ENCODE results near the gene HAX1.
"Not testable (repeated sequence)": the region's sequence is repeated elsewhere in the genome, so short reads cannot be mapped to it uniquely, and the experiment has no call there.

HAX1 gene

DNA sequence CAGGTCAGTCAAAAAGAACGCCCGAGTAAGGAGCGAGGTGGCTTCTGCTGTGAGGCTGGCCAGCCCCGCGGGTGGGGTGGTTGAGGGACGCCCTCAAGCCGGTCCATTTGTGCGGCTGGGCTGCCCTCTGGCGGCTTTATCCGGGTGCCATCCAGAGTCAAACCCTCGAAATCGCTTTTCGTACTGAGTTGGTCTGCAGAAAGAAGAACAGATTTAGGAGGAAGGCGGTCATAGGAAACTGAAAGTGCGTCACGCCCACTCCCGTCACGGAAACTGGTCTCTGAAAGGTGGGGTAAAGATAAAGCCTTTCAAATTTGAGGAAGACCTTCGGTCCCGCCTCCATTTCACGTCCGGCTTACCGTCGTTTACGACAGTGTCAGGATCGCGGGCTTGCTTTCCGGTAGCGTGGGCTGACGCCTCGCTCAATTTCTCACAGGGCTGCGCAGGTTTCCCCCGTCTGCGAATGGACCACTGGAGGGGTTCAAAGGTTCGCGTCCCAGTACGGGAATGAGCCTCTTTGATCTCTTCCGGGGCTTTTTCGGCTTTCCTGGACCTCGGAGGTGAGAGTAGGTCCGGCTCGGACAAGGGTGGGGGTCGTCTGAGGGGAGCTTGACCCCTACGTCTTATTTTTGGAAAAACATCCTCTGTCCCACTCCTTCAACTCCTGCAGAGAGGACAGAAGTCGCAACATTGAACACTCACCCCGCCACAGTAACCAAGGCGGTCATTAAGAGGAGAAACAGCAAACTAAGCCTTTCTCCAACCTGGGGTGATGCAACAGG is at the start of gene HAX1:
Gene HAX1, plus strand, starts transcription at position 413 of the 782 bp plus-strand sequence. Its CDS starts 95 bp downstream, at position 508.
- peak within 1 kb of the TSS; percentile 78 to 90 (median 86) for H3K27ac ChIP-seq
- H3K4me2 ChIP-seq: peak within 1 kb of the TSS; percentile 87 to 96 (median 90)
- peaks cover 54 to 75% (median 67%) of the 10 kb centered on the region in 11 experiments for H3K36me3 ChIP-seq
- no peaks in the 10 kb centered on the region for H3K9me3 ChIP-seq (replicated peaks in 1 of 11)
- peak within 1 kb of the TSS; percentile 77 to 93 (median 84) for H3K4me3 ChIP-seq
- no peaks in the 10 kb centered on the region for H3K27me3 ChIP-seq
- peaks cover 0 to 15% (median 0%) of the 10 kb centered on the region in 11 experiments; a peak in 1 of 22 replicates for H4K20me1 ChIP-seq
- H3K4me1 ChIP-seq: peaks cover 23 to 37% (median 29%) of the 10 kb centered on the region in 10 experiments
- H3K9ac ChIP-seq: peak within 1 kb of the TSS; percentile 86 to 92 (median 88)
- TF ChIP-seq Cebpa-rat (IDR thresholded peaks at IDR 0.05): peak in 2 of 11 experiments; percentile 16 to 66; a peak in 2 of 22 replicates

DNA sequence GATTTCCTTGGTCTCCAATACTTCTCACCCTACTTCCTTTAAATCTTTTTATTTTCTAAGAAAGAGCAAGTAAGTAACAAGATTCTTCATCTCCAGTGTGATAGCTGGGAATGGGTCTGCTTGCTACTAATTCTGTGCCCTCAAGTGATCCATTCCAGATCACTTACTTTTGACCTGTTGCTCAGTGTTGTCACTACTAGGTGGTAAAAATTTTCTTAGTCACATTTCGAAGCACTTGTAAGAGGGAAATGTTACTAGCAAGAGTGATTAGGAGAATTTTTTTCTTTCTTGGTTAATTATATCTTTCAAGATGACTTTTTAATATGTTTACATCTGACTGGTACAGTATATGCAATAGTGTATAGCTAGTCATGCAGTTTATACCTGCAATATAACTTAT is 49.5 kb upstream of the HAX1 start:
- TF ChIP-seq Cebpa-rat (IDR thresholded peaks at IDR 0.05): no peak
- peaks cover 52 to 77% (median 64%) of the 10 kb centered on the region in 11 experiments for H4K20me1 ChIP-seq
- H3K4me1 ChIP-seq: peaks cover 28 to 57% (median 42%) of the 10 kb centered on the region in 10 experiments
- H3K36me3 ChIP-seq: peaks cover 44 to 68% (median 53%) of the 10 kb centered on the region in 11 experiments
- peak overlapping the region in 7 of 11 experiments; percentile 20 to 99 (median 92); a peak in 7 of 22 replicates for H3K9ac ChIP-seq
- peak overlapping the region; percentile 84 to 95 (median 92) for H3K4me2 ChIP-seq
- peak overlapping the region in 3 of 11 experiments; percentile 96 to 97 (median 96); a peak in 5 of 22 replicates for H3K27ac ChIP-seq
- H3K27me3 ChIP-seq: no peaks in the 10 kb centered on the region
- no peaks in the 10 kb centered on the region for H3K9me3 ChIP-seq (replicated peaks in 1 of 11)
- H3K4me3 ChIP-seq: peak overlapping the region; percentile 71 to 92 (median 82); a peak in 16 of 20 replicates

DNA sequence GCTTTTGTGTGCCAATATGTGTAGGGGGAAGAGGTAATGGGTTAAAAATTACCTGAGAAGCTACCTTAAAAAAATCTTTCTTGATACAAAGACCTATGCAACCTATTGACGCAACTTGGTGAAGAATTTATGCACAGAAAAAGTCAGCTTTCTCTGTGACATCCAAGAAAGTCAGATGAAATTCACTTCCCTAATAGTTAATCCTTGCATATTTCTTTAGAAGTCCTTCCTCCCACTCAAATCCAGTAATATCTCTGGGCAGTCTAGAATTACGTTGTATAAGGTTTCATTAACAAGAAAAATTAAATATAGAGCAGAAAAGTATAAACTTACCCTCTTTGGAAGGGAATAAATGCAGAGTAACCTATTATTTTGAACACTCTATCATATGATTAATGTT is 48.8 kb upstream of the HAX1 start:
- H3K27ac ChIP-seq: no peak overlapping the region; a peak in 1 of 22 replicates

DNA sequence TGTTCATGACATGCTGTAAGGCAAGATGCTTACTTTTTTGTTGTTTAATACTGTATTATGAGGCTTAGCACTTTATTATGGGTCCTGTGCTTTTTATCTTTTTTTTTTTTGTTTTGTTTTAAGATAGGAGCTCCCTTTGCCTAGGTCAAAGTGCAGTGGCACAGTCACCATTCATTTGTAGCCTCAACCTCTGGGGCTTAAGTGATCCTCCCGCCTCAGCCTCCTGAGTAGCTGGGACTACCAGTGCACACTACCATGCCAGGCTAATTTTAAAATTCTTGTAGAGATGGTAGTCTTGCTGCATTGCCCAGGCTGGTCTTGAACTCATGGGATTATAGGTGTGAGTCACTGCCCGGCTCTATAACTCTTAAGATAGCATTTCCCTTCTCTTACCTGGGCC is 47.1 kb upstream of the HAX1 start:
- H3K9me3 ChIP-seq (replicated peaks in 1 of 11): no peaks in the 10 kb centered on the region
- no peaks in the 10 kb centered on the region for H3K27me3 ChIP-seq
- H3K9ac ChIP-seq: no peak overlapping the region
- H4K20me1 ChIP-seq: peaks cover 73 to 89% (median 86%) of the 10 kb centered on the region in 11 experiments
- TF ChIP-seq Cebpa-rat (IDR thresholded peaks at IDR 0.05): no peak
- no peak overlapping the region for H3K4me2 ChIP-seq
- H3K27ac ChIP-seq: no peak overlapping the region
- H3K4me1 ChIP-seq: peaks cover 17 to 60% (median 33%) of the 10 kb centered on the region in 10 experiments
- no peak overlapping the region for H3K4me3 ChIP-seq
- peaks cover 54 to 76% (median 64%) of the 10 kb centered on the region in 11 experiments for H3K36me3 ChIP-seq

More for the DNA sequence above, 48.8 kb upstream of the HAX1 start:
- Histone ChIP-seq H3K27me3 (no peaks in the 10 kb centered on the region), H3K4me2 (peak overlapping the region; percentile 9 to 95 (median 90); a peak in 21 of 22 replicates), H3K4me1 (peaks cover 23 to 56% (median 42%) of the 10 kb centered on the region in 10 experiments), H3K9ac (peak overlapping the region in 3 of 11 experiments; percentile 4 to 98 (median 53); a peak in 5 of 22 replicates), H3K4me3 (peak overlapping the region in 1 of 10 experiments; percentile 23; a peak in 1 of 20 replicates), H4K20me1 (peaks cover 60 to 77% (median 71%) of the 10 kb centered on the region in 11 experiments), H3K9me3 (replicated peaks in 1 of 11) (no peaks in the 10 kb centered on the region), H3K36me3 (peaks cover 44 to 68% (median 53%) of the 10 kb centered on the region in 11 experiments)
- TF ChIP-seq Cebpa-rat (IDR thresholded peaks at IDR 0.05): no peak

DNA sequence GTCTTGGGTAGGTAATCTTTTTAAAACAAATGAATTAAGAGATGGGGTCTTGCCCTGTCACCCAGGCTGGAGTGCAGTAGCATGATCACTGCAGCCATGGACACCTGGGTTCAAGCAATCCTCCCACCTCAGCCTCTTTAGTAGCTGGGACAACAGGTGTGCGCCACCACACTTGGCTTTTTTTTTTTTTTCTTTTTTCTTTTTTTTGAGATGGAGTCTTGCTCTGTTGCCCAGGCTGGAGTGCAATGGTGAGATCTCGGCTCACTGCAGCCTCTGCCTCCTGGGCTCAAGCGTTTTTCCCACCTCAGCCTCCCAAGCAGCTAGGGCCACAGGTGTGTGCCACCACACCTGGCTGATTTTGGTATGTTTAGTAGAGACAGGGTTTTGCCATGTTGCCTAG is 41.3 kb upstream of the HAX1 start:
- not testable (repeated sequence) for H3K27ac ChIP-seq; H3K4me3 ChIP-seq; H3K27me3 ChIP-seq; H3K9me3 ChIP-seq (replicated peaks in 1 of 11); H3K4me2 ChIP-seq; H3K9ac ChIP-seq
- H3K4me1 ChIP-seq: peaks cover 0 to 24% (median 6%) of the 10 kb centered on the region in 10 experiments; a peak in 6 of 20 replicates
- H3K36me3 ChIP-seq: peaks cover 99 to 100% (median 100%) of the 10 kb centered on the region in 11 experiments
- H4K20me1 ChIP-seq: peaks cover 77 to 100% (median 99%) of the 10 kb centered on the region in 11 experiments; a peak in 21 of 22 replicates

DNA sequence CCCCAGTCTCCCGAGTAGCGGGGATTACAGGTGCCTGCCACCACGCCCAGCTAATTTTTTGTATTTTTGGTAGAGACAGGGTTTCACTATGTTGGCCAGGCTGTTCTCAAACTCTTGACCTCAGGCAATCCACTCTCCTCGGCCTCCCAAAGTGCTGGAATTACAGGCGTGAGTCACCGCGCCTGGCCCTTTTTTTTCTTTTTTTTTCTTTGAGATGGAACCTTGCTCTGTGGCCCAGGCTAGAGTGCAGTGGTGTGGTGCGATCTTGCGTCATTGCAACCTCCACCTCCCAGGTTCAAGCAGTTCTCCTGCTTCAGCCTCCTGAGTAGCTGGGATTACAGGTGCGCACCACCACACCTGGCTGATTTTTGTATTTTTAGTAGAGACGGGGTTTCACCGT is 39.3 kb upstream of the HAX1 start:
- Histone ChIP-seq H3K36me3 (peaks cover 100% of the 10 kb centered on the region in 11 experiments), H3K4me1 (peaks cover 0 to 18% (median 4%) of the 10 kb centered on the region in 10 experiments; a peak in 6 of 20 replicates), H4K20me1 (peaks cover 73 to 100% (median 99%) of the 10 kb centered on the region in 11 experiments)
- H3K4me2 ChIP-seq; H3K9ac ChIP-seq; H3K27ac ChIP-seq; H3K4me3 ChIP-seq; H3K27me3 ChIP-seq; H3K9me3 ChIP-seq (replicated peaks in 1 of 11): not testable (repeated sequence)

DNA sequence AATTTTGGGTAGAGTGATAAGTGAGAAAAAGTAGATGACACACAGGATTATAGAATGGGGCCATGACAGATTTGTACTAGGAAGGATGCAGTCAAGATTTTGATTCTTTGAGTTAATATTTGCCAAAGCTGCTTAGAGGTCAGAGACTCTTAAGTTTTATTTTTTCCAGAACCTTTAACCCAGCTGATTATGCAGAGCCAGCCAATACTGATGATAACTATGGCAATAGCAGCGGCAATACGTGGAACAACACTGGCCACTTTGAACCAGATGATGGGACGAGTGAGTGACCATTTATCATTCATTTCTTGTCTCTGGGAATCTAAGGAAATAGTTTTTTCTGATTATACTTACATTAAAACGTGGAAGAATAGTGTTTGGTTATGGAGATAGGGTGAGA is 35.6 kb upstream of the HAX1 start:
- Histone ChIP-seq H3K36me3 (peaks cover 96 to 100% (median 100%) of the 10 kb centered on the region in 11 experiments), H3K4me1 (no peaks in the 10 kb centered on the region), H3K4me2 (no peak overlapping the region), H3K27me3 (no peaks in the 10 kb centered on the region), H4K20me1 (peaks cover 79 to 100% (median 99%) of the 10 kb centered on the region in 11 experiments), H3K4me3 (no peak overlapping the region), H3K9ac (no peak overlapping the region), H3K9me3 (replicated peaks in 1 of 11) (no peaks in the 10 kb centered on the region), H3K27ac (no peak overlapping the region)
- TF ChIP-seq Cebpa-rat (IDR thresholded peaks at IDR 0.05): no peak

DNA sequence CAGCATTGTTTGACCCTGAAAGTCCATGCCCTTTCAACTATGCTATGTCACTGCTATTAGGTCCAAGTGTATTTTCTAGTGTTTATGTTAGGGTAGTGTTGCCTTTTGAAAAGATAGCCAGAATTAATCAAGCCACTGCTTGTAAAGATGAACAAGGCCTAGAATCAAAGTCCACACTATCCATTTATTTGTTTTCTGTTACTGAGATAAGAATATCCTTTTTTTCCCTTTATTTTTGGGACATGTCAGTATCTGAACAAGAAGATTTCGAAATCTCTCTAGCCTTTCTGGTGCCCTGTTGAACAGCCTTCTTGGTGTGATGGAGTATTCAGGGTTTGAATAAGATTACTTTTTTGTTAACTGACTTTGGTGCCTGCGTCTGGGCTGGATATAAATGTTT is 35.0 kb upstream of the HAX1 start:
- no peaks in the 10 kb centered on the region for H3K9me3 ChIP-seq (replicated peaks in 1 of 11)
- no peak overlapping the region for H3K4me3 ChIP-seq
- H3K27me3 ChIP-seq: no peaks in the 10 kb centered on the region
- H3K4me1 ChIP-seq: no peaks in the 10 kb centered on the region
- peaks cover 78 to 100% (median 99%) of the 10 kb centered on the region in 11 experiments for H4K20me1 ChIP-seq
- H3K4me2 ChIP-seq: no peak overlapping the region
- H3K36me3 ChIP-seq: peaks cover 96 to 100% (median 100%) of the 10 kb centered on the region in 11 experiments
- H3K9ac ChIP-seq: no peak overlapping the region; a peak in 1 of 22 replicates
- H3K27ac ChIP-seq: no peak overlapping the region
- TF ChIP-seq Cebpa-rat (IDR thresholded peaks at IDR 0.05): 0 out of 22 replicates have a peak, but pooled peaks of 1 of the 11 experiments have one; percentile 16

DNA sequence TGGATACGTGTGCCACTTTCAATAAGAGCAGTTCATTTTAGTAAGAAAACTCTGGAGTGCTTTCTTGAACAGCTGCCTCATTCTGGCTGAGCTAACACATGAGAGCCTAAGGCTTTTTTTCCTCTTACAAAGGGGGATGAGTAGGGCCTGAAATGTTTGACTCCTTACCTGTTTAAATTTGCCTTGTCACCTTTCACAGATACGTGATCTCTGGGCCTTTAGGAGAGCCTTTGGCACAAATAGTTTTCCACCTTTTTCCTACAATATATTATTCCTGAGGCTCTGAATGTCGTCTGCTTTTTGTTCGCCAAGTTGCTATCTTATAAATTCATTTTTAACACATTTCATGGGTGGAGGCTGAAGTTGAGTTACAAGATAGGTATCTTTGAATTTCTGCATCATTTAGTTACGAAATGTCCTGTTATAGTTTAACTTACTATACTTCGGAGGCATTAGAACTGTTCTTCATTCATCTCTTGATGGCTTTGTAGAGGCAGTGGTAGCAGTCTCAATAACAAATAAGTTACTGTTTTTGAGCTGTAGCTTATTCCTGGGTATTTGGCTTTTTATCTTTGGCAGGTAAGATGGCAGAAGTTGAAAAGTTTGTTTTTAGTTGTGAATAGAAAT is 34.4 kb upstream of the HAX1 start:
- no peak overlapping the region; a peak in 1 of 22 replicates for H3K9ac ChIP-seq
- no peak for TF ChIP-seq Cebpa-rat (IDR thresholded peaks at IDR 0.05)
- no peak overlapping the region for H3K4me2 ChIP-seq
- H3K27me3 ChIP-seq: no peaks in the 10 kb centered on the region
- peaks cover 96 to 100% (median 100%) of the 10 kb centered on the region in 11 experiments for H3K36me3 ChIP-seq
- no peak overlapping the region for H3K4me3 ChIP-seq
- H4K20me1 ChIP-seq: peaks cover 74 to 100% (median 99%) of the 10 kb centered on the region in 11 experiments
- no peaks in the 10 kb centered on the region for H3K9me3 ChIP-seq (replicated peaks in 1 of 11)
- no peaks in the 10 kb centered on the region for H3K4me1 ChIP-seq
- no peak overlapping the region for H3K27ac ChIP-seq
